Prostate gland (tissue), 2 donors: ENCODE results near the gene COL24A1. TPM values are rescaled to one million over a fixed set of nuclear protein-coding genes. Genes with fewer than 3 reads are reported as not detected.

Experiments used
- DNase-seq: peaks from one replicate; pipeline ENCODE4 v3.0.0-alpha.2; 2019; ENCODE audit warnings: low spot score
- H3K27ac ChIP-seq, 2 donors: fragments of 200-600 bp; sonication (generic); 2 replicates each; pipeline ENCODE4 v1.5.1; 2017 to 2019
- H3K27me3 ChIP-seq: fragments of 200-600 bp; sonication (generic); replicated peaks from 2 replicates; pipeline ENCODE4 v1.5.1; 2019; ENCODE audit not compliant: insufficient read depth
- H3K36me3 ChIP-seq, 2 donors: fragments of 200-600 bp; sonication (generic); 1 replicate in 1 of 2; 2 replicates in 1 of 2; pipeline versions ENCODE4 v1.5.1 to v1.8.1; 2017 to 2019
- H3K4me1 ChIP-seq: fragments of 200-600 bp; sonication (generic); replicated peaks from 2 replicates; pipeline ENCODE4 v1.5.1; 2019
- H3K4me3 ChIP-seq, 2 donors: fragments of 200-600 bp; sonication (generic); 2 replicates each; pipeline ENCODE4 v1.5.1; 2017 to 2019
- H3K9me3 ChIP-seq: fragments of 200-600 bp; sonication (generic); 2 replicates; pipeline ENCODE4 v1.5.1; 2017
- CTCF ChIP-seq, 4 experiments: fragments of 200-600 bp in 2 of 4; fragments of 450-650 bp in 2 of 4; sonication (generic) in 2 of 4; IDR thresholded peaks; 1 replicate in 3 of 4; 2 replicates in 1 of 4; pipeline ENCODE4 v1.5.1; 2016 to 2019; ENCODE audit warnings: antibody characterized with exemption in 4 of 4, mild to moderate bottlenecking in 2 of 4, moderate library complexity in 2 of 4
- POLR2A ChIP-seq: fragments of 450-650 bp; IDR thresholded peaks from one replicate; pipeline ENCODE4 v1.6.1; 2016; ENCODE audit warnings: antibody characterized with exemption, mild to moderate bottlenecking
- POLR2AphosphoS5 ChIP-seq: sonication (generic); formaldehyde crosslinking; IDR thresholded peaks from one replicate; pipeline ENCODE4 v1.6.1; 2017; ENCODE audit warnings: antibody characterized with exemption
- WGBS: methylation state at CpG from one replicate; pipeline ENCODE4 v1.1.5; 2018; 5-methylcytosine and 5-hydroxymethylcytosine counted together
- intact Hi-C: fragments of 100-400 bp; cut with DNase I; formaldehyde crosslinking; loops from one replicate; pipeline ENCODE4 v1.14.2; 2022
- total RNA-seq, 2 donors: library from RNA; depleted of rRNA; stranded (reverse); fragments of >200 nt; gene quantifications; one replicate each; pipeline ENCODE4 v1.1.0, GENCODE V29; 2016

COL24A1 gene
- total RNA-seq, 2 donors from 2014 or later = 0.28 to 0.32 TPM

DNA sequence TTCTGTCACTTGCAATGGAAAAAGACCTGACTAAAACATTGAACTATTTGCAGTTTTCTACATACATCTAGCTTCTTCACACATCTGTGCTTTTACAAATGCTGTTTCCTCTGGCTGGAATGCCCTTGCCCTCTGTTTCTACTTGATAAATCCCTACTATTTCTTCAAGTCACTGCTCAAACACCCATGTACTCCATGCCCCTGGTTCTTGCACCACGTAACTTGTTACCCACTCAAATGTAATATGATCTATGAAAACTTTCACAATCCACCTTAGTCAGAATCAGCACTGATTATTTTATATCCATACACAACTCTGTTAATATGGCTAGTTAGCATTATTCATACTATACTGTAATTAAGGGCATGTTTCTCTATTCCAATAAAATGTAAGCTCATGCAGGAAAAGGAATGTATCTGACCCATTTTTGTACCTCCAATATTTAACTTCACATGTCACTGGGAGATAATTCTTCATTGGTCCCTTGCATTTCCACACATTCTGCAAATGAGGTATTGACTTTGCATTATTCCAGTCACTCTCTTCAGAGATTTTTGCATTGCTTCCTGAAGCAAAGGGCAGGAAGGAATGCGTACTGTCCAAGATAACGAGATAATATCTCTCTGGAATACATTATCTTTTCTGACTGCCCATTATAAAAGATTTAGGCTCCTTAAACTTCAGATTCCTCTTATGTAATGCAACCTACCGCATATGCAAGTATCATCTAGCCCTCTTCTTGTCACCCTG, 158.3 kb downstream of the COL24A1 start:
- Histone ChIP-seq H3K27ac (no peak overlapping the region), H3K4me1 (no peaks in the 10 kb centered on the region), H3K9me3 (no peaks in the 10 kb centered on the region), H3K4me3 (no peak overlapping the region), H3K36me3 (no peaks in the 10 kb centered on the region), H3K27me3 (no peaks in the 10 kb centered on the region)
- no peak for DNase-seq
- intact Hi-C loops = no loop called here
- 72% methylated on average over 4 of the region's 4 CpGs for WGBS
- no peak for TF ChIP-seq CTCF (IDR thresholded peaks at IDR 0.05)
- no peak for TF ChIP-seq POLR2AphosphoS5
- no peak for TF ChIP-seq POLR2A

- no peak overlapping the region for H3K27ac ChIP-seq
- H3K4me3 ChIP-seq = no peak overlapping the region
- no peaks in the 10 kb centered on the region for H3K27me3 ChIP-seq
- intact Hi-C loops = no loop called here
- no peak for TF ChIP-seq POLR2AphosphoS5
- H3K36me3 ChIP-seq = no peaks in the 10 kb centered on the region
- no peaks in the 10 kb centered on the region for H3K9me3 ChIP-seq
- no peak for DNase-seq
- no peaks in the 10 kb centered on the region for H3K4me1 ChIP-seq
- 3% methylated on average over 2 of the region's 2 CpGs for WGBS
Measured at GRCh38 chr1:85992791-85993190, 163.8 kb downstream of the COL24A1 start.

- TF ChIP-seq CTCF (IDR thresholded peaks at IDR 0.05) (no peak), POLR2A (no peak), POLR2AphosphoS5 (no peak)
- WGBS = 67% methylated on average over 1 of the region's 1 CpG
- H3K27me3 ChIP-seq = no peaks in the 10 kb centered on the region
- H3K9me3 ChIP-seq = no peaks in the 10 kb centered on the region
- no peak overlapping the region for H3K4me3 ChIP-seq
- no peaks in the 10 kb centered on the region for H3K36me3 ChIP-seq
- H3K4me1 ChIP-seq = no peaks in the 10 kb centered on the region
- intact Hi-C loops = no loop called here
- DNase-seq = no peak
- H3K27ac ChIP-seq = no peak overlapping the region
Measured at GRCh38 chr1:85991261-85991660, 165.3 kb downstream of the COL24A1 start.

- Histone ChIP-seq H3K27ac (no peak overlapping the region), H3K4me1 (no peaks in the 10 kb centered on the region), H3K27me3 (no peaks in the 10 kb centered on the region), H3K36me3 (no peaks in the 10 kb centered on the region), H3K4me3 (no peak overlapping the region), H3K9me3 (no peaks in the 10 kb centered on the region)
- TF ChIP-seq POLR2A (no peak), CTCF (IDR thresholded peaks at IDR 0.05) (no peak), POLR2AphosphoS5 (no peak)
- 71% methylated on average over 4 of the region's 4 CpGs for WGBS
- no peak for DNase-seq
- intact Hi-C loops = no loop called here
Measured at GRCh38 chr1:85984636-85985035, 171.9 kb downstream of the COL24A1 start.

DNA sequence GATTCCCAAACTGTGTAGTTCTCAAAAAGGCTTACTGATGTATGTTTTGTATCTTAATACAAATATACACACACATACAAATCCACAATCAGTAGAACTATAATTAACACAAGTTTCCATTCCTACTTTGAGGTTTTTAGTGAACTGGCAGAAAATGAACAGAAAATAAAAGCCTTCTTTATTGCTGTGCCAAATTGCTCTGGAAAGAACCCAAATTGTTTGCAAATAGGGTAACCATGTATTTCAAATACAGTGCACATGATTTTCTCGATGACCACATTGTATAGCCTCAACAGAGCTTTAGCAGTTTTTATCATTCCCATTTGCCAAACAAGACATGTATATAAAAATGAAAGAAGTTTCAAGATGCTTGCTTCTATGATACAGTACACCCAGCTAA, 173.3 kb downstream of the COL24A1 start:
- WGBS = 36% methylated on average over 1 of the region's 1 CpG
- H3K4me3 ChIP-seq = no peak overlapping the region
- no peaks in the 10 kb centered on the region for H3K4me1 ChIP-seq
- H3K36me3 ChIP-seq = no peaks in the 10 kb centered on the region
- H3K27me3 ChIP-seq = no peaks in the 10 kb centered on the region
- no peaks in the 10 kb centered on the region for H3K9me3 ChIP-seq
- no peak for TF ChIP-seq CTCF (IDR thresholded peaks at IDR 0.05)
- TF ChIP-seq POLR2A = no peak
- TF ChIP-seq POLR2AphosphoS5 = no peak
- DNase-seq = no peak
- H3K27ac ChIP-seq = no peak overlapping the region
- intact Hi-C loops = no loop called here
